HCT116 (cell line): ENCODE measurements around the gene MMP26. TPM values are rescaled to one million over a fixed set of nuclear protein-coding genes. Genes with fewer than 3 reads are reported as not detected.

Experiments
- ATAC-seq: fragments of 200-7000 bp; cut with Tn5 transposase; 2 replicates; pipeline ENCODE4 v1.9.1; 2020; ENCODE audit warnings: mild to moderate bottlenecking, moderate library complexity
- BruUV-seq: library from RNA; stranded (reverse); fragments of 400-500 nt; replicated peaks from 2 replicates; lab custom pipeline; 2021; lab: Mats Ljungman, UMichigan
- CTCF ChIA-PET: fragments of 300-600 bp; sonication (Branson Sonifier 250); formaldehyde crosslinking; loops from one replicate; lab custom pipeline; 2021; ENCODE audit warnings: antibody characterized with exemption; lab: Charles Lee
- POLR2A ChIA-PET: fragments of 300-600, 350-600 bp; sonication (Branson Sonifier 250); formaldehyde crosslinking; loops from one replicate; lab custom pipeline; 2021; ENCODE audit warnings: antibody characterized with exemption; lab: Charles Lee
- RAD21 ChIA-PET, 2 experiments: fragments of 300-600 bp; sonication (Branson Sonifier 250); formaldehyde crosslinking; loops; one replicate each; lab custom pipeline; 2023; ENCODE audit warnings: low total read pairs in 2 of 2; ENCODE audit not compliant: uncharacterized antibody in 2 of 2, unreplicated experiment in 2 of 2, low non-redundant PET in 1 of 2; lab: Charles Lee
- DNase-seq: peaks from one replicate; pipeline ENCODE4 v3.0.0-alpha.2; 2010; ENCODE audit warnings: low read depth, low spot score
- H2AFZ ChIP-seq: fragments of 200-600 bp; shearing (Covaris generic), sonication (generic); 2 replicates; pipeline ENCODE4 v1.6.1; 2017; ENCODE audit warnings: low read depth, mixed run types, mixed read lengths, antibody characterized with exemption, low read length; ENCODE audit not compliant: poor library complexity, severe bottlenecking
- H3K27ac ChIP-seq: 2 replicates; pipeline ENCODE4 v1.5.1; 2012; ENCODE audit warnings: low read depth, low read length
- H3K27me3 ChIP-seq: fragments of 200-600 bp; sonication (generic); 2 replicates; pipeline ENCODE4 v1.6.1; 2016; ENCODE audit warnings: mixed run types, low read length, mixed read lengths; ENCODE audit not compliant: insufficient read depth
- H3K36me3 ChIP-seq, 2 experiments: fragments of 200-500 bp in 1 of 2; fragments of 200-600 bp in 1 of 2; sonication (Bioruptor generic) in 1 of 2; sonication (generic) in 1 of 2; 2 replicates each; pipeline versions ENCODE4 v1.5.1 to v1.6.1; 2014 to 2016; ENCODE audit warnings: low read length in 2 of 2, inconsistent platforms in 1 of 2, mixed read lengths in 1 of 2, mixed run types in 1 of 2; ENCODE audit not compliant: insufficient read depth in 2 of 2, control insufficient read depth in 1 of 2
- H3K4me1 ChIP-seq, 2 experiments: fragments of 200-600 bp in 1 of 2; sonication (generic) in 1 of 2; 2 replicates each; pipeline versions ENCODE4 v1.5.1 to v1.6.1; 2012 to 2017; ENCODE audit warnings: low read length in 2 of 2, inconsistent platforms in 1 of 2, mild to moderate bottlenecking in 1 of 2, mixed read lengths in 1 of 2, mixed run types in 1 of 2, moderate library complexity in 1 of 2; ENCODE audit not compliant: insufficient read depth in 2 of 2, control insufficient read depth in 1 of 2
- H3K4me2 ChIP-seq: fragments of 200-600 bp; sonication (generic); 2 replicates; pipeline ENCODE4 v1.6.1; 2017; ENCODE audit warnings: mixed run types, low read length, mixed read lengths
- H3K4me3 ChIP-seq, 2 experiments: fragments of 200-600 bp in 1 of 2; sonication (generic) in 1 of 2; replicated peaks in 1 of 2; 2 replicates each; pipeline ENCODE4 v1.5.1; 2011 to 2016; ENCODE audit warnings: low read length in 2 of 2, control low read depth in 1 of 2, low read depth in 1 of 2, mild to moderate bottlenecking in 1 of 2, mixed read lengths in 1 of 2, mixed run types in 1 of 2
- H3K79me2 ChIP-seq: fragments of 200-600 bp; sonication (generic); 2 replicates; pipeline ENCODE4 v1.6.1; 2017; ENCODE audit warnings: mild to moderate bottlenecking, mixed run types, low read length, moderate library complexity, mixed read lengths; ENCODE audit not compliant: insufficient read depth
- H3K9ac ChIP-seq: fragments of 200-600 bp; sonication (generic); 2 replicates; pipeline ENCODE4 v1.6.1; 2016; ENCODE audit warnings: low read length, mixed read lengths
- H3K9me2 ChIP-seq: fragments of 200-600 bp; sonication (generic), shearing (Covaris generic); 2 replicates; pipeline ENCODE4 v1.6.1; 2017; ENCODE audit warnings: mixed run types, mild to moderate bottlenecking, moderate library complexity; ENCODE audit not compliant: insufficient read depth
- H3K9me3 ChIP-seq, 2 experiments: fragments of 200-500 bp in 1 of 2; fragments of 200-600 bp in 1 of 2; sonication (Bioruptor generic) in 1 of 2; sonication (generic) in 1 of 2; 2 replicates each; pipeline ENCODE4 v1.6.1; 2014 to 2017; ENCODE audit warnings: low read length in 2 of 2, mixed read lengths in 2 of 2, inconsistent platforms in 1 of 2, low read depth in 1 of 2, mild to moderate bottlenecking in 1 of 2, mixed run types in 1 of 2, moderate library complexity in 1 of 2; ENCODE audit not compliant: control insufficient read depth in 1 of 2, insufficient read depth in 1 of 2
- H4K20me1 ChIP-seq: fragments of 200-600 bp; sonication (generic), shearing (Covaris generic); 2 replicates; pipeline ENCODE4 v1.6.1; 2017; ENCODE audit warnings: mixed run types, mild to moderate bottlenecking, moderate library complexity; ENCODE audit not compliant: insufficient read depth
- CBX3 ChIP-seq: IDR thresholded peaks from 2 replicates; pipeline ENCODE4 v1.6.1; 2012; ENCODE audit warnings: low read depth
- ELF1 ChIP-seq: IDR thresholded peaks from 2 replicates; pipeline ENCODE4 v1.6.1; 2012; ENCODE audit warnings: low read depth, borderline replicate concordance
- EZH2 ChIP-seq: fragments of 200-600 bp; sonication (generic); IDR thresholded peaks from 2 replicates; pipeline ENCODE4 v1.6.1; 2017; ENCODE audit warnings: antibody characterized with exemption, mixed run types
- POLR2AphosphoS5 ChIP-seq: IDR thresholded peaks from 2 replicates; pipeline ENCODE4 v1.6.1; 2011; ENCODE audit warnings: mild to moderate bottlenecking, low read depth, low read length, moderate library complexity
- REST ChIP-seq: IDR thresholded peaks from 2 replicates; pipeline ENCODE4 v1.6.1; 2012; ENCODE audit warnings: low read depth
- SIN3A ChIP-seq: IDR thresholded peaks from 2 replicates; pipeline ENCODE4 v1.6.1; 2012; ENCODE audit warnings: low read depth
- SRF ChIP-seq: IDR thresholded peaks from 2 replicates; pipeline ENCODE4 v1.6.1; 2012; ENCODE audit warnings: low read depth
- TCF7L2 ChIP-seq: IDR thresholded peaks from 2 replicates; pipeline ENCODE4 v1.7.0; 2011; ENCODE audit warnings: borderline replicate concordance, inconsistent platforms; ENCODE audit not compliant: insufficient read depth, insufficient read length; ENCODE audit errors: extremely low read depth
- ZFX ChIP-seq: fragments of 450-650 bp; IDR thresholded peaks from 2 replicates; pipeline ENCODE4 v1.6.1; 2017
- ZNF274 ChIP-seq: fragments of 200-500 bp; sonication (Bioruptor generic); IDR thresholded peaks from 2 replicates; pipeline ENCODE4 v1.6.1; 2014; ENCODE audit warnings: mild to moderate bottlenecking, low read depth, low read length, inconsistent platforms
- intact Hi-C: fragments of 100-400 bp; cut with micrococcal nuclease; formaldehyde crosslinking; loops from 2 replicates; pipeline ENCODE4 v1.10.0; 2022
- total RNA-seq: library from RNA; stranded (reverse); gene quantifications from one replicate; pipeline ENCODE4 v1.2.1, GENCODE V29; 2021; ENCODE audit not compliant: unreplicated experiment

Gene MMP26
- total RNA-seq, 1 experiment from 2014 or later = not detected

GRCh38 chr11:4727171-4727570 is 22.6 kb downstream of the MMP26 start (continued):
- TF ChIP-seq ELF1 (no peak), REST (no peak), SIN3A (no peak), SRF (no peak), ZNF274 (no peak), EZH2 (no peak), ZFX (no peak)

- DNase-seq (no peak), ATAC-seq (no peak)
- intact Hi-C loops = no loop called here
- ChIA-PET CTCF (no interaction called here), POLR2A (no interaction called here), RAD21 (no interaction called here)
- Histone ChIP-seq H3K36me3 (no peaks in the 10 kb centered on the region), H3K9me2 (no peaks in the 10 kb centered on the region), H3K27me3 (peaks cover 24% of the 10 kb centered on the region), H2AFZ (no peak overlapping the region), H3K79me2 (no peaks in the 10 kb centered on the region), H3K4me1 (no peaks in the 10 kb centered on the region), H3K27ac (no peak overlapping the region), H3K9me3 (no peaks in the 10 kb centered on the region), H3K4me2 (no peak overlapping the region), H4K20me1 (no peaks in the 10 kb centered on the region), H3K4me3 (no peak overlapping the region), H3K9ac (no peak overlapping the region)
- TF ChIP-seq TCF7L2 (no peak), POLR2AphosphoS5 (no peak), ELF1 (no peak), ZNF274 (no peak), CBX3 (no peak), SRF (no peak)
- BruUV-seq = no TSS peak
Observed at GRCh38 chr11:4740735-4741134, 36.2 kb downstream of the MMP26 start.
